Activated CD4-positive, alpha-beta T cell treated with anti-CD3 and anti-CD28 coated beads, Interleukin-2, amount 10 ng/mL, durations not matched to agents 24 days and 14 days (primary cell): ENCODE results near the gene FAM204A. TPM values are rescaled to one million over a fixed set of nuclear protein-coding genes. Genes with fewer than 3 reads are reported as not detected.
A peak's percentile ranks its signal among the peaks of the same experiment; 100 is the strongest.

Experiments used
- DNase-seq: peaks from one replicate; pipeline ENCODE4 v3.0.0; 2022
- H3K27ac Mint-ChIP-seq: one replicate; pipeline ENCODE4 v1.8.0; 2022; ENCODE audit warnings: mild to moderate bottlenecking, mixed read lengths
- H3K27me3 Mint-ChIP-seq: one replicate; pipeline ENCODE4 v1.8.0; 2022; ENCODE audit warnings: mixed read lengths
- H3K36me3 Mint-ChIP-seq: one replicate; pipeline ENCODE4 v1.8.0; 2022; ENCODE audit warnings: low read depth, mild to moderate bottlenecking, mixed read lengths
- H3K4me1 Mint-ChIP-seq: one replicate; pipeline ENCODE4 v1.8.0; 2021; ENCODE audit warnings: mixed read lengths
- H3K4me3 Mint-ChIP-seq: one replicate; pipeline ENCODE4 v1.8.0; 2022; ENCODE audit warnings: mild to moderate bottlenecking, moderate library complexity, mixed read lengths
- H3K9me3 Mint-ChIP-seq: one replicate; pipeline ENCODE4 v1.8.0; 2021; ENCODE audit warnings: mixed read lengths
- intact Hi-C: fragments of 100-400 bp; cut with micrococcal nuclease; formaldehyde crosslinking; loops from one replicate; pipeline ENCODE4 v1.15.1; 2023
- total RNA-seq: library from RNA; stranded (reverse); gene quantifications from 2 replicates; pipeline ENCODE4 v1.2.3, GENCODE V29; 2022

FAM204A gene
- total RNA-seq, result 57.2 and 60.0 TPM in 2 replicates

DNA sequence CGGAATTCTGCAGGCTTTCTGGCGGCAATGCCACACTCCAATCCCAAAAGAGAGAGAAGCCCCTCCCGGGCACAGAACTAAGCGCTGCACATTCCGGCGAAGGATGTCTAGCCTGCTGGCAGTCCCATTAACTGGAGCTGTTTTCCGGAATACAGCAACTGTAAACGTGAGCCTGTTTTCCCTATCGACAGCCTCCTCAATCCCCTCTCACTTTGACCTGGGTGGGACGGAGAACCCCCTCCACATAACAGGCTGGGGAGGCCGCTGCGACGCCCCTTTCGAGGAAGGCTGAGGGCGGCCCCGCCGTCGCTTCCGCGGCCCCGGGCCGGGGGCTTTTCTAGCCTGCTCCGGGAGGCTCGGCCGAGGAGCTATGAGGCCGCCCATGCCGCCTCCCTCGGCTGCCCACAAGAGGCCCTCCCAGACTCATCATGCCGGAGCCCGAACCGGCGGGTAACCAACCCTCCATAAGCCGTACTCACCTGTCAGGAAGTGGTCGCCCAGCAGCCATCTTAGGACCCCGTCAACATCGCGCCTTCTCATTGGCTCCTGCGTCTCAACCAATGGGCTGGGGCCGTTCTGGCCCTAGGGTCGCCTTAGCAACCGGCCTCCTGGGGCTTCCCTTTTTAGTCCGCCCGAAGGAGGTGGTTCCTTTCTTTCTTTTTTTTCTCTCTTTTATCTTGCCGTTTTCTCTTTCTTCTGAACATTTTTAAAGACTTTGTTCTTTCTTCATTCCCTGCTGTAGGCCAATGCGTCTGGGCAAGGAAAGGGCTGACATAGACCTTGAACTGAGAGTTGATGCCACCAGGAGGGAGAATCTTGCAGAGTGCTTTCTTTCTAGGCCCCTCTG is at the start of gene FAM204A:
Gene FAM204A (minus strand): TSS at position 534 of the 847 bp plus-strand sequence. CDS start 5,909 bp downstream, outside the sequence.
- peaks cover 28% of the 10 kb centered on the region for H3K4me1 Mint-ChIP-seq
- H3K27ac Mint-ChIP-seq, result peak within 1 kb of the TSS; percentile 92
- DNase-seq, result peak; percentile 99
- peaks cover 9% of the 10 kb centered on the region for H3K27me3 Mint-ChIP-seq
- H3K36me3 Mint-ChIP-seq, result peaks cover 10% of the 10 kb centered on the region
- intact Hi-C loops, result loop anchor here (1.0 to 10.0 kb wide), 4 partner anchors 296 to 967 kb away; partner anchors contain the start of genes PDZD8 and RAB11FIP2
- peak within 1 kb of the TSS; percentile 89 for H3K4me3 Mint-ChIP-seq
- H3K9me3 Mint-ChIP-seq, result no peaks in the 10 kb centered on the region

DNA sequence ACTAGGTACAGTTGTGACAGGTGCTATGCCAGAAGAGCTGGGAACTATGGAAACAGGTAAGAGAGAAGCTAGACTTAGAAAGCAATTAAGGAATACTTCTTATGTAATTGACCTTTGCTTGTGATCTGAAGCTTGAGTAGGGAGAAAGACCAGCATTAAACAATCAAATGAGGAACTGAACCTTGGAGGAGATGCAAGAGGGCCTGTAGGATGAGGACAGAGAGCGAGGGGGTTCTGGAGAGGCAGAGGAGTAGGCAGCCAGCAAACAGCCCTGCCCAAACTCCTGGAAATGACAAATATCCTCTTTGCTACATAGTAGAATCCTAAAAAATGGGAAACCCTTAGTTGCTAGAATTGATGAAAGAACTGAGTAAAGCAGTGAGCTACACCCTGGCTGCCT is 41.6 kb upstream of the FAM204A start:
- Mint-ChIP-seq H3K4me3 (no peak overlapping the region), H3K9me3 (no peaks in the 10 kb centered on the region)
- intact Hi-C loops, result no loop called here

DNA sequence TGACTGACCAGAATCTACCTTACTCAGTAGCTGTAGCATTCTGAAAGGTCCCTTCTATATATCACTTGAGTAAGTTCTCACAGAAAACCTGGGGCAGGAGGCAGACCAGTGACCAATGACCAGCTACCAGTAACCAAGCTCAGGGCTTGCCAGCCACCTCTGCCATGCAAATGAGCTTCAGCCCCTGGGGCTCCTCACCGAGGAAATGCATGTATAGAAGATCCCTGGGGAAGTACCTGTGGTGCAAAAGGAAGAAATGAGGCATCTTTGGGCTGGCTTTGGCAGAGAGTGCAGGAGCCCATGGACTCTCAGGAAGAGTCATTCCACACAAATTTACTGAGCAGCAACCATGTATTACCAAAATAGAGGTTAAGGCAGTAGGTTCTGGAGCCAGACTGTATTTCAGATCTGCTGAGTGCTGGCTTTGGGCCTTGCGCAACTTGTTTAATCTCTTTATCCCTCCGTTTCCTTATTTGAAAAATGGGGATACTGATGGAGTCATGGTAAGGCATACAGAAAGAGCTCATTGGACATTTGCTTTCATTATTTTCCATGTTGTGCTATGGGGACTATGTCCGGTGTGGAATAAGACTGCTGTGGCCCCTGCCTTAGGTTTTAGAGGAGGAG is 41.1 kb upstream of the FAM204A start:
- H3K4me1 Mint-ChIP-seq, result no peaks in the 10 kb centered on the region
- H3K4me3 Mint-ChIP-seq, result no peak overlapping the region
- H3K36me3 Mint-ChIP-seq, result no peaks in the 10 kb centered on the region
- no peak for DNase-seq
- H3K27ac Mint-ChIP-seq, result no peak overlapping the region
- H3K27me3 Mint-ChIP-seq, result peaks cover 22% of the 10 kb centered on the region
- intact Hi-C loops, result no loop called here
- no peaks in the 10 kb centered on the region for H3K9me3 Mint-ChIP-seq

More for the DNA sequence above, 41.6 kb upstream of the FAM204A start:
- Mint-ChIP-seq H3K36me3 (no peaks in the 10 kb centered on the region), H3K27ac (no peak overlapping the region), H3K27me3 (peaks cover 18% of the 10 kb centered on the region), H3K4me1 (no peaks in the 10 kb centered on the region)
- DNase-seq, result no peak

DNA sequence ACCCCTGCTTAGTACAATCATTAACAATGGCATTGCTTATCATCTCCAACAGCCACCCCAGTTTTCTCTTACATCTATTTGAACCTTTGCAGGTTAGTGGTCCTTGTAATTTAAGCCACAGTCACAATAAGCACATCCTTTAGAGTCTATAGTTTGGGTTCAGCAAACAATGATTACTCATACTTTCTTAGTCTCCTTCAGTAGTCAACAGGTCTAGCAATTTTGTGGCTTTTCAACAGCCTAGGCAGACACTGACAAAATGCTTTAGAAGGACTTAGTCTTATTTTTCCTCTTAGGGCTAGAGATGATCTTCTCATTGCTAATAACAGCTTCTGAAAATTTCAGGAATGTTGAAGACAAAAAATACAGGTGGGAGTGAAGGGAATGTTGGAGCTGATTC is 32.3 kb upstream of the FAM204A start:
- H3K9me3 Mint-ChIP-seq, result no peaks in the 10 kb centered on the region
- no peak overlapping the region for H3K27ac Mint-ChIP-seq
- H3K36me3 Mint-ChIP-seq, result no peaks in the 10 kb centered on the region
- DNase-seq, result no peak
- no peaks in the 10 kb centered on the region for H3K4me1 Mint-ChIP-seq
- intact Hi-C loops, result no loop called here
- H3K27me3 Mint-ChIP-seq, result peaks cover 28% of the 10 kb centered on the region
- no peak overlapping the region for H3K4me3 Mint-ChIP-seq

GRCh38 chr10:118373786-118374185 is 31.7 kb upstream of the FAM204A start:
- DNase-seq, result no peak
- no peaks in the 10 kb centered on the region for H3K36me3 Mint-ChIP-seq
- H3K27me3 Mint-ChIP-seq, result peaks cover 29% of the 10 kb centered on the region
- no peak overlapping the region for H3K4me3 Mint-ChIP-seq
- H3K9me3 Mint-ChIP-seq, result no peaks in the 10 kb centered on the region
- intact Hi-C loops, result no loop called here
- no peaks in the 10 kb centered on the region for H3K4me1 Mint-ChIP-seq
- H3K27ac Mint-ChIP-seq, result no peak overlapping the region

DNA sequence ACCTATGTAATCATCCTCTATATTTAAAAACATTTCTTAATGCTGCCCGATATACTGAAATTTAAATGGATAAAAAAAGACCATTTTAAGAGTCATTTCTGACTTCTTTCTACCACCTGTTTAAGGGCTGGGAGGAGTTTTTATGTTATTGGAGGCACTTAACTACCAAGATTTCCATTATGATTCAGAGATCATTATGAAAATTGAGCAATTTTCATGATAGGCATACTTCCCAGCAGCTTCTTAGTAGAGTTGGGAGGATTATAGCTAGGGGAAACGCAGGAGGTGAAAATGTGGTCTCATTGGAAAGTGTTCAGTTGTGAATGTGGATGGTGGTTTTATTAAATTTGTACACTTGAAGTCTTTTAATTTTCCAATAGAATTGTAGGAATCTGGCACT is 28.4 kb upstream of the FAM204A start:
- peaks cover 27% of the 10 kb centered on the region for H3K27me3 Mint-ChIP-seq
- H3K9me3 Mint-ChIP-seq, result no peaks in the 10 kb centered on the region
- DNase-seq, result no peak
- intact Hi-C loops, result no loop called here
- H3K4me3 Mint-ChIP-seq, result no peak overlapping the region
- H3K36me3 Mint-ChIP-seq, result no peaks in the 10 kb centered on the region
- H3K27ac Mint-ChIP-seq, result no peak overlapping the region
- no peaks in the 10 kb centered on the region for H3K4me1 Mint-ChIP-seq

DNA sequence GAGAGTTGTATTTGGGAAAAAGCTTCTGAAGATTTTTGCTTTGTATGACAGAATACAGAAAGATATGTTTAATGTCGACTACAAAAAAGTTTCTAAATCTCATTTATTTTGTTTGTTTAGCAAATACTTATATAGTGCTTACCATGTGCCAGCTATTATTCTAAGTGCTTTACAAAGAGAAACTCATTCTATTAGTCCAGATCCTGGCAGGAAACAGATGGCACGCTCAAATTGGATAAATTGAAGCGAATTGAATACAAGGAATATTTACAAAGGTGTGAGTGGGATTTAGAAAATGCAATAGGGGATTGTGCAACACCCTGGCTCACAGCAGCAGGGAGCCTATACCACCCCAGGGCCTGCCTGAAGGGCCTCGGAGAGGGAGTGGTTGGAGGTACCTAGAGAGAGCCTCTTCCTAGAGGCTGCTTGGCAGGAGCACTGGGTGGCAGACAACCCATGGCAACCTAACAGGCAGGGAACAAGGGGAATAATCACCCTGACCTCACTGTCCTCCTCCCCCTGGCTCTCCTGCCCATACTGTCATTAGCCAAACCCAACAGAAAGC is 27.6 kb upstream of the FAM204A start:
- H3K36me3 Mint-ChIP-seq, result no peaks in the 10 kb centered on the region
- H3K27ac Mint-ChIP-seq, result no peak overlapping the region
- H3K9me3 Mint-ChIP-seq, result no peaks in the 10 kb centered on the region
- H3K27me3 Mint-ChIP-seq, result peaks cover 27% of the 10 kb centered on the region
- intact Hi-C loops, result no loop called here
- no peaks in the 10 kb centered on the region for H3K4me1 Mint-ChIP-seq
- DNase-seq, result no peak
- no peak overlapping the region for H3K4me3 Mint-ChIP-seq

- no peaks in the 10 kb centered on the region for H3K36me3 Mint-ChIP-seq
- peaks cover 15% of the 10 kb centered on the region for H3K27me3 Mint-ChIP-seq
- DNase-seq, result no peak
- no peaks in the 10 kb centered on the region for H3K9me3 Mint-ChIP-seq
- H3K4me1 Mint-ChIP-seq, result no peaks in the 10 kb centered on the region
- intact Hi-C loops, result no loop called here
- H3K4me3 Mint-ChIP-seq, result no peak overlapping the region
- H3K27ac Mint-ChIP-seq, result no peak overlapping the region
Measured at GRCh38 chr10:118365702-118366101, 23.6 kb upstream of the FAM204A start.

DNA sequence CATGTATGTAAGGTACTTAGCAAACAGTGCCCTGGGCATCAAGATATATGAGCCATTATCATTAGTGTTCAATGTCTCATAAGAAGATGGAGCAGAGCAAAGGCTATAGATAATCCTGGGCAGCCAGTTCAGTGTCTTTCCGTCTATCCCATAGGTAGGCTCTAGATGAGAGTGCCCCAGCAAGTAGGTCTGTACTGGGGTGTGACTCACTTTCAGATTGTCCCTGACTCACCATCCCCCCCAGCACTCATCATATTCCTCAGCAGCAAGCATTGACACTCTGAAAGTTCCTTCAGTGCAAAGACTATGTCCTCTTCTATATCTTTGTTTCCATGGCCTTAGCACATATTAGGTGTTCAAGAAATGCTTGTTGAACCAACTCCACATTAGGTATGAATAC is 20.0 kb upstream of the FAM204A start:
- no peaks in the 10 kb centered on the region for H3K4me1 Mint-ChIP-seq
- intact Hi-C loops, result no loop called here
- no peak for DNase-seq
- no peaks in the 10 kb centered on the region for H3K36me3 Mint-ChIP-seq
- peaks cover 14% of the 10 kb centered on the region for H3K27me3 Mint-ChIP-seq
- H3K9me3 Mint-ChIP-seq, result no peaks in the 10 kb centered on the region
- no peak overlapping the region for H3K27ac Mint-ChIP-seq
- H3K4me3 Mint-ChIP-seq, result no peak overlapping the region

DNA sequence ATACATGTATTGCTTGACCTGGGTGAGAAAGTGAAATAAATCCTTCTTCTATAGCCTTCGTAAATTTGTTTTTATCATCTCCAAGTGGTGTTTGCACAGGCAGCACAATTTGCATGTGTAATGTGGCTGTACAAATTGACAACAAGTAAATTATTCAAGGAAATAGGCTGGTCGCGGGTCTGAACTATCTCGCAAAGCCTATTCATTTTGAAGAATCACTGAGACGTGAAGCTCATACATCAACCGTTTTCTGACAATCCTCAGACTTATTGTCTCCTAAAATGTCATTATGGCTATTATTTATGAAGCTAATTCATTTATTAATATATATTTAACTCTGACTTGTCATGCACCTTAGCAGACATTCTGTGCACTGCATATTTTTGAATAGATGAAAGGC is 16.2 kb upstream of the FAM204A start:
- Mint-ChIP-seq H3K27ac (no peak overlapping the region), H3K27me3 (peaks cover 38% of the 10 kb centered on the region), H3K4me1 (no peaks in the 10 kb centered on the region), H3K9me3 (no peaks in the 10 kb centered on the region), H3K4me3 (no peak overlapping the region), H3K36me3 (no peaks in the 10 kb centered on the region)
- intact Hi-C loops, result no loop called here
- DNase-seq, result no peak

GRCh38 chr10:118357841-118358240 is 15.7 kb upstream of the FAM204A start:
- Mint-ChIP-seq H3K9me3 (no peaks in the 10 kb centered on the region), H3K27ac (no peak overlapping the region), H3K36me3 (no peaks in the 10 kb centered on the region), H3K4me1 (no peaks in the 10 kb centered on the region), H3K4me3 (no peak overlapping the region), H3K27me3 (peaks cover 38% of the 10 kb centered on the region)
- intact Hi-C loops, result no loop called here
- no peak for DNase-seq

- Mint-ChIP-seq H3K36me3 (no peaks in the 10 kb centered on the region), H3K4me3 (no peak overlapping the region), H3K4me1 (no peaks in the 10 kb centered on the region), H3K27me3 (peaks cover 41% of the 10 kb centered on the region), H3K9me3 (no peaks in the 10 kb centered on the region), H3K27ac (no peak overlapping the region)
- intact Hi-C loops, result no loop called here
- no peak for DNase-seq
Measured at GRCh38 chr10:118356628-118357027, 14.5 kb upstream of the FAM204A start.

- peaks cover 44% of the 10 kb centered on the region for H3K27me3 Mint-ChIP-seq
- intact Hi-C loops, result no loop called here
- H3K36me3 Mint-ChIP-seq, result no peaks in the 10 kb centered on the region
- no peaks in the 10 kb centered on the region for H3K9me3 Mint-ChIP-seq
- H3K27ac Mint-ChIP-seq, result no peak overlapping the region
- no peak for DNase-seq
- H3K4me1 Mint-ChIP-seq, result no peaks in the 10 kb centered on the region
- no peak overlapping the region for H3K4me3 Mint-ChIP-seq
Measured at GRCh38 chr10:118355234-118355633, 13.1 kb upstream of the FAM204A start.

DNA sequence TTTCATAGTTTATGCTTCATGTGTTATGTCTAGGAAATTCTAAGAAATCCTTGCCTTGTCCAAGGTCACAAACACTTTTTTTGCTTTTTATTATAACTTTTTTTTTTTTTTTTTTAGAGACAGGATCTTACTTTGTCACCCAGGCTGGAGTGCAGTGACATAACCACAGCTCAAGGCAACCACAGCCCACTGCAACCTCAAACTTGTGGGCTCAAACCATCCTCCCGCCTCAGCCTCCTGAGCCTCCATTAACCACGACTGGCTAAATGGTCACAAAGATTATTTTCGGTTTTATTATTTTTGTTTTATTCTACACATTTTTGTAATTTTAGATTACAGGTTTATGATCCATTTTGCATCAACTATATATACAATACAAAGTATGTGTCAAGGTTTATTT is 7.1 kb upstream of the FAM204A start:
- peak; percentile 60 for DNase-seq
- no peaks in the 10 kb centered on the region for H3K9me3 Mint-ChIP-seq
- intact Hi-C loops, result loop anchor here (10.0 kb wide), 1 partner anchor 974 kb away; the partner anchor contains the start of gene PDZD8

More for the DNA sequence above, 7.1 kb upstream of the FAM204A start:
- H3K4me3 Mint-ChIP-seq, result no peak overlapping the region
- H3K4me1 Mint-ChIP-seq, result no peaks in the 10 kb centered on the region
- H3K27ac Mint-ChIP-seq, result no peak overlapping the region
- no peaks in the 10 kb centered on the region for H3K36me3 Mint-ChIP-seq
- H3K27me3 Mint-ChIP-seq, result peaks cover 33% of the 10 kb centered on the region
